ENCODE results near the gene KCP. TPM values are rescaled to one million over a fixed set of nuclear protein-coding genes. Genes with fewer than 3 reads are reported as not detected.
A peak's percentile ranks its signal among the peaks of the same experiment; 100 is the strongest.

The KCP gene
- total and polyA plus RNA-seq, 10 of the 15 experiments (the other 5 are each of a cell fraction or from before 2014, with no cell fraction given): 0.05 to 7.8 (median 2.5) TPM

- POLR2A ChIA-PET: no interaction called here
- intact Hi-C loops (cut with micrococcal nuclease; ENCODE audit: unreplicated experiment): loop anchor here (2.0 to 10.0 kb wide), 5 partner anchors 19 to 455 kb away; partner anchors contain the start of genes ATP6V1F, CCDC136 and HILPDA
- DNase-seq (ENCODE audit: low read depth, low spot score): no peak
Observed at GRCh38 chr7:128882134-128882533, 28.4 kb downstream of the KCP start.

GRCh38 chr7:128881458-128882125 is 28.9 kb downstream of the KCP start:
- ATAC-seq: no peak
- Histone ChIP-seq H3K4me1 (ENCODE audit: control insufficient read depth, insufficient read depth, low read length) (peaks cover 12% of the 10 kb centered on the region), H3K79me2 (ENCODE audit: control insufficient read depth, insufficient read depth, low read length) (no peaks in the 10 kb centered on the region), H2AFZ (ENCODE audit: control insufficient read depth, low read depth, low read length) (no peak overlapping the region), H3K27ac (ENCODE audit: control insufficient read depth, insufficient read depth) (no peak overlapping the region), H3K4me3 (no peak overlapping the region), H4K20me1 (ENCODE audit: control insufficient read depth, insufficient read depth) (no peaks in the 10 kb centered on the region), H3K36me3 (ENCODE audit: control insufficient read depth in 2 of 2, insufficient read depth in 2 of 2, low read length in 1 of 2) (no peaks in the 10 kb centered on the region), H3K27me3 (replicated peaks in 1 of 2; ENCODE audit: control insufficient read depth in 2 of 2, insufficient read depth in 2 of 2, low read length in 1 of 2) (no peaks in the 10 kb centered on the region), H3K9ac (ENCODE audit: control insufficient read depth, insufficient read depth, low read length) (no peak overlapping the region), H3K4me2 (ENCODE audit: control insufficient read depth, insufficient read depth) (no peak overlapping the region), H3K9me3 (replicated peaks; ENCODE audit: control insufficient read depth, insufficient read depth, low read length) (no peaks in the 10 kb centered on the region)
- POLR2A ChIA-PET: no interaction called here
- in situ Hi-C loops (cut with MboI): loop anchor here (5.0 kb wide), 1 partner anchor 269 kb away; no protein-coding TSS in a partner anchor
- WGBS (ENCODE audit: insufficient coverage, insufficient replicate concordance, low lambda C conversion rate, missing lambda C conversion rate): 90% methylated on average over 10 of the region's 10 CpGs
- no peak for DNase-seq (ENCODE audit: low read depth, low spot score)
- RAD21 ChIA-PET (ENCODE audit: unreplicated experiment): interaction anchor here (0.7 to 1.3 kb wide), 2 partner anchors 21 to 407 kb away, joined by 3 read pairs; no protein-coding TSS in a partner anchor
- FAIRE-seq: no peak
- no TSS peak for BruUV-seq (replicated peaks)
- intact Hi-C loops (cut with micrococcal nuclease; ENCODE audit: unreplicated experiment): loop anchor here (2.0 to 10.0 kb wide), 5 partner anchors 19 to 454 kb away; partner anchors contain the start of genes ATP6V1F, CCDC136 and HILPDA
- SMC1A ChIA-PET (ENCODE audit: uncharacterized antibody, unreplicated experiment): interaction anchor here (1.0 to 1.7 kb wide), 2 partner anchors 16 to 62 kb away, joined by 3 read pairs; no protein-coding TSS in a partner anchor
- CTCF ChIA-PET: interaction anchor here (0.7 to 1.8 kb wide), 8 partner anchors 10 to 455 kb away, joined by 3 to 6 read pairs (median 3); partner anchors contain the start of gene ATP6V1F
- TF ChIP-seq ESRRA (IDR thresholded peaks at IDR 0.05; ENCODE audit: low read length) (no peak), MEF2B (IDR thresholded peaks at IDR 0.05; ENCODE audit: partially characterized antibody, poor library complexity, severe bottlenecking) (no peak), BRCA1 (IDR thresholded peaks at IDR 0.05; ENCODE audit: low read depth, low read length) (no peak), USF2 (IDR thresholded peaks at IDR 0.05; ENCODE audit: borderline replicate concordance, low read depth, low read length) (no peak), BCLAF1 (IDR thresholded peaks at IDR 0.05) (no peak), PAX5 (IDR thresholded peaks at IDR 0.05; ENCODE audit: borderline replicate concordance, low read depth, low read length) (no peak), ATF3 (IDR thresholded peaks at IDR 0.05; ENCODE audit: borderline replicate concordance, extremely low read depth, low read depth, low read length) (no peak), BMI1 (IDR thresholded peaks at IDR 0.05; ENCODE audit: borderline replicate concordance) (no peak), LARP7 (IDR thresholded peaks at IDR 0.05) (no peak)

More at GRCh38 chr7:128882134-128882533, 28.4 kb downstream of the KCP start:
- no peaks in the 10 kb centered on the region for H3K9me3 ChIP-seq (replicated peaks; ENCODE audit: control insufficient read depth, insufficient read depth, low read length)
- H3K27me3 ChIP-seq (replicated peaks in 1 of 2; ENCODE audit: control insufficient read depth in 2 of 2, insufficient read depth in 2 of 2, low read length in 1 of 2): no peaks in the 10 kb centered on the region
- no peaks in the 10 kb centered on the region for H3K79me2 ChIP-seq (ENCODE audit: control insufficient read depth, insufficient read depth, low read length)
- WGBS (ENCODE audit: insufficient coverage, insufficient replicate concordance, low lambda C conversion rate, missing lambda C conversion rate): 86% methylated on average over 8 of the region's 8 CpGs
- TF ChIP-seq YBX1 (IDR thresholded peaks at IDR 0.05) (no peak), MTA3 (IDR thresholded peaks at IDR 0.05; ENCODE audit: borderline replicate concordance, low read length) (no peak), SRF (IDR thresholded peaks at IDR 0.05; ENCODE audit: low read depth in 2 of 2, low read length in 2 of 2) (no peak), STAT1 (conservative IDR thresholded peaks at IDR 0.05) (no peak), POLR2AphosphoS2 (IDR thresholded peaks at IDR 0.05; ENCODE audit: low read depth, low read length) (no peak)
- H3K4me2 ChIP-seq (ENCODE audit: control insufficient read depth, insufficient read depth): no peak overlapping the region
- H2AFZ ChIP-seq (ENCODE audit: control insufficient read depth, low read depth, low read length): no peak overlapping the region
- ChIA-PET CTCF (interaction anchor here (0.7 to 2.5 kb wide), 13 partner anchors 12 to 455 kb away, joined by 3 to 72 read pairs (median 10); partner anchors contain the start of gene ATP6V1F), RAD21 (ENCODE audit: unreplicated experiment) (interaction anchor here (1.0 to 2.3 kb wide), 2 partner anchors 202 to 207 kb away, joined by 4 to 11 read pairs; no protein-coding TSS in a partner anchor), SMC1A (ENCODE audit: uncharacterized antibody, unreplicated experiment) (interaction anchor here (1.7 kb wide), 1 partner anchor 16 kb away, joined by 3 read pairs; no protein-coding TSS in a partner anchor)
- no peak overlapping the region for H3K9ac ChIP-seq (ENCODE audit: control insufficient read depth, insufficient read depth, low read length)
- no peaks in the 10 kb centered on the region for H4K20me1 ChIP-seq (ENCODE audit: control insufficient read depth, insufficient read depth)
- in situ Hi-C loops (cut with MboI): loop anchor here (5.0 kb wide), 1 partner anchor 270 kb away; no protein-coding TSS in a partner anchor
- H3K36me3 ChIP-seq (ENCODE audit: control insufficient read depth in 2 of 2, insufficient read depth in 2 of 2, low read length in 1 of 2): no peaks in the 10 kb centered on the region
- FAIRE-seq (no peak), ATAC-seq (no peak)
- no peak overlapping the region for H3K4me3 ChIP-seq
- TSS peak; percentile 65 for BruUV-seq (replicated peaks)
- peaks cover 12% of the 10 kb centered on the region for H3K4me1 ChIP-seq (ENCODE audit: control insufficient read depth, insufficient read depth, low read length)
- no peak overlapping the region for H3K27ac ChIP-seq (ENCODE audit: control insufficient read depth, insufficient read depth)

Data from GM12878 (cell line).